Activated T-cell treated with anti-CD3 and anti-CD28 coated beads, Interleukin-2, amount 50 U/mL, for 72 hours (primary cell): ENCODE measurements around the gene RNU1-4. TPM values are rescaled to one million over a fixed set of nuclear protein-coding genes. Genes with fewer than 3 reads are reported as not detected.
"Not testable (repeated sequence)": the region's sequence is repeated elsewhere in the genome, so short reads cannot be mapped to it uniquely, and the experiment has no call there.

Experiments used
- ATAC-seq, 2 donors: fragments of 150-1000 bp; cut with Tn5 transposase; replicated peaks in 1 of 2; 2 replicates each; pipeline ENCODE4 v1.10.0; 2021; ENCODE audit warnings: moderate library complexity in 2 of 2, mild to moderate bottlenecking in 1 of 2
- DNase-seq, 2 donors: peaks; one replicate each; pipeline ENCODE4 v3.0.0; 2021 to 2022; ENCODE audit warnings: mixed read lengths in 1 of 2
- H3K27ac Mint-ChIP-seq: one replicate; pipeline ENCODE4 v1.8.0; 2022; ENCODE audit warnings: mild to moderate bottlenecking, moderate library complexity, mixed read lengths
- H3K27me3 Mint-ChIP-seq: one replicate; pipeline ENCODE4 v1.8.0; 2022; ENCODE audit warnings: low read depth, mixed read lengths
- H3K36me3 Mint-ChIP-seq, 2 donors: one replicate each; pipeline ENCODE4 v1.8.0; 2022; ENCODE audit warnings: mixed read lengths in 2 of 2, mild to moderate bottlenecking in 1 of 2; ENCODE audit not compliant: insufficient read depth in 2 of 2
- H3K4me1 Mint-ChIP-seq: one replicate; pipeline ENCODE4 v1.8.0; 2022; ENCODE audit warnings: low read depth, mixed read lengths
- H3K4me3 Mint-ChIP-seq, 2 donors: one replicate each; pipeline ENCODE4 v1.8.0; 2022; ENCODE audit warnings: mild to moderate bottlenecking in 2 of 2, mixed read lengths in 2 of 2, moderate library complexity in 2 of 2
- H3K9me3 Mint-ChIP-seq, 2 donors: one replicate each; pipeline ENCODE4 v1.8.0; 2022; ENCODE audit warnings: mixed read lengths in 2 of 2
- total RNA-seq, 2 donors: library from RNA; stranded (reverse); gene quantifications; one replicate each; pipeline ENCODE4 v1.2.3, GENCODE V29; 2022

Gene RNU1-4
- total RNA-seq, 2 donors from 2014 or later = 1,100 to 1,278 TPM

DNA sequence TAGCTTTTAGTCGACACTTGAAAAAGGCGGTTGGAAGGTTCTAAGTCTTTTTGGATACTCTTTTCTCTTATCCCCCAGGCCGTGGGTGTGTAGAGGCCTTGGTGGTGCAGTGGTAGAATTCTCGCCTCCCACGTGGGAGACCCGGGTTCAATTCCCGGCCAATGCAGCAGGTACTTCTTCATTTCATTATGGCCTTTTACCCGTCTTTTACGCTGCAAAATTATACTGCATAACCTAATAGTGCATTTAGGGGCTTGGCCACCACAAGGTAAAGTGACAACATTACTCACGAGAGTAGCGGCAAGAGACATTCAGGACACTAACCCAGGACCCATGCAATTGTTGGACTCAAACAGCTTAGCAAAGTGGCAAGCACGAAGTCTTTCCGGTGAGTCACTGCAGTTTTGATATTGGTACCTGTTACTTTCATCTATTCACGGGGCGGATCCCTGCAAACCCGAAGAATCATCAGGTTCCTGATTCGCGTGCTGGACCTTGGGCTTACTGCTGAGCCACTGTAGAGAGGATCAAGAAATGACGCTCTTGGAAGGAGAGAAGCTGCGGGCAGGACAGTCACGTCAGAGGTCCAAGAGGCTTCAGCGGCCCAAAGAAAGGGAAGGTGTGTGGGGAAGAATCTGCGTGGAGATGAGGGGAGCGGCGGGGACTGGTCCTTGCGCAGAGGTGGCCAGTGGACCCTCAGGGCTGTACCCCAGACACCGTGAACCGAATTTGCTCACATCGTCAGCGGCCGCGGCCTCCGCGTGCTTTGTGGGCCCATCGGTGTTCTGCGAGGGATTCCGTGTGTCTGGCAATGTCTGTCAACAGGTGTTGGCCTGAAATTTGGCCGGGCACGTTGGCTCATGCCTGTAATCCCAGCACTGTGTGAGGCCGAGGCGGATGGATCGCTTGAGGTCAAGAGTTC lies 12.9 kb upstream of the RNU1-4 start:
- no peak overlapping the region for H3K4me3 Mint-ChIP-seq
- H3K9me3 Mint-ChIP-seq = no peaks in the 10 kb centered on the region
- no peak overlapping the region for H3K27ac Mint-ChIP-seq
- peaks cover 9% of the 10 kb centered on the region for H3K27me3 Mint-ChIP-seq
- ATAC-seq (peak; percentile 89), DNase-seq (peak; percentile 87 to 90)
- H3K36me3 Mint-ChIP-seq = no peaks in the 10 kb centered on the region
- no peaks in the 10 kb centered on the region for H3K4me1 Mint-ChIP-seq

DNA sequence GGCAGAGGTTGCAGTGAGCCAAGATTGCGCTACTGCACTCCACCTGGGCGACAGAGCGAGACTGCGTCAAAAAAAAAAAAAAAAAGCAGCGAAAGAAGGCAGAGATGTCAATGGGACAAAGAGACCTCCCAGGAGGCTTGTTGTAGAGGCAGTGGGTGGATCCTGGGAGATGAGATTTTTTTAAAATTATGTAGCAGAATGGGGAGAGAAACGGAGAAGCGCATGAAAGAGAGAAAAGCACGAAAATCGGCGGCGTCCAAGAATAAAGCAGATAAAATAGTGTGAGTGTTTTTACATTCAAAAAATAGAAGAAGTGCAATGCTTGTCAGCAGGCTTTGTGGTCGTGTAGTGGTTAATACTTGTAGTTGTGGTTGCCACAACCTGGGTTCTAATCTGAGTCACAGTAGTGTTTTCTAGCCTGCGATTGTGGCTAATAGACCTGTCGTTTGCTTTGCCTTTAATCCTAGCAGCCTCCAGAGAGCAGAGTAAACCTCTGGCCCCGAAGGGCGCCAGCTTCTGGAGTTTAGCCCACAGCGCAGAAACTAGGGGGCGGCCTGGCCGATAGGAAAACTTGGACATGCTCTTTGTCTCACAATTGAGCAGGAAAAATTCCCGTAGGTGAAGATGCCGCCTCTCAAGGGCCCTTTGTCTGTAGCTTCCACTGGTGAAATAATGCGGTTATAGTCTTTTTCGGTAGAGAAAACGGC lies 11.9 kb upstream of the RNU1-4 start:
- H3K27me3 Mint-ChIP-seq, H3K4me1 Mint-ChIP-seq, H3K27ac Mint-ChIP-seq, H3K4me3 Mint-ChIP-seq, H3K36me3 Mint-ChIP-seq, H3K9me3 Mint-ChIP-seq: not testable (repeated sequence)
- ATAC-seq = peak; percentile 47 to 54
- DNase-seq = peak; percentile 38 to 41

DNA sequence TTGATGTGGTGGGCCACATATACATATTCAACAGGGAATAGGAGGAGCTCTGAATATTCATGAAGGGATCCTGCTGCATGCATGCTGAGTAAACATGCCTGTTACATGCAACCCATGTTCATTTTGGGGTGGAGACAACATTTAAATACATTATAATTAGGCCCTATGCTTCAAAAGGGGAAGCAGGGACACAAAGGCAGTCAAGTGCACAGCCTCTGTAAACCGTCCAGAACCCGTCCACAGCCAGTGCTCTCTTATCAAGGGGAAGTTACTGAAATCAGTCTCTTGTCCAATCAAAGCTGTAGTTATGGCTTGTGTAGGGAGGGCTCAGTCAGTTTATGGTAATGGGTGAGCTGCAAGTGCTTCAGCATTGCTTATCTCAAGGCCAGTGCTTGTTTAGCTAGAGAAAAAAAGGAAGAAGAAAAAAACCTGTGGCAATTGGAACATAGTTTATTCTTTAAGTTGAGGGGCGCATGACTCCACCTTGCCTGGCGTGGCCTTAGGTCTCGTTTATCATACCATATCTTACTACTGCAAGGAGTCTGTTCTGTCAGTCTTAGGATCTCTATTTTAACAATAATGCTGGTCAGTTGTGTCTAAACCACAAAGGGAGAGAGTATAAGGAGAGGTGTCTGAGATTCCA lies 7.9 kb upstream of the RNU1-4 start:
- not testable (repeated sequence) for H3K27me3 Mint-ChIP-seq, H3K9me3 Mint-ChIP-seq, DNase-seq, ATAC-seq, H3K4me1 Mint-ChIP-seq, H3K27ac Mint-ChIP-seq, H3K4me3 Mint-ChIP-seq, H3K36me3 Mint-ChIP-seq

DNA sequence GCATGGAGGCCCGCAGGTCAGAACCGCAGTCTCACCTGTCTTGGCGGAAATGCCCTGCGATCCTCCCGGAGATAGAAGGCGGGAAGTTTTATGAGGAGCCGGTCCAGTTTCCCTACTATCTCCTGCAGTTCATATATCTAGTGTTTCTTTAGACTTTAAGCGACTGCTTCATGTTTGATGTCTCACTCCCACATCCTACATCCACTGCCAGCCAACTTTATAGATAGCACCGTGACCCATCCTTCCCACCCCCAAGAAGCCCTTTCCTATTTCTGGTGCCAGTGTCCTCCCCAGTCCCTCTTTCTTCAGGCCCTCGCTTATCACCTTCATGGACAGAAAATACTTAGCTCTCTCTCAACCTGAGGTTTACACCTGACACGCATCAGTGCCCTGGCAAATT lies 914 bp downstream of the RNU1-4 start:
- not testable (repeated sequence) for H3K9me3 Mint-ChIP-seq, H3K27me3 Mint-ChIP-seq
- peak; percentile 29 to 33 for ATAC-seq

DNA sequence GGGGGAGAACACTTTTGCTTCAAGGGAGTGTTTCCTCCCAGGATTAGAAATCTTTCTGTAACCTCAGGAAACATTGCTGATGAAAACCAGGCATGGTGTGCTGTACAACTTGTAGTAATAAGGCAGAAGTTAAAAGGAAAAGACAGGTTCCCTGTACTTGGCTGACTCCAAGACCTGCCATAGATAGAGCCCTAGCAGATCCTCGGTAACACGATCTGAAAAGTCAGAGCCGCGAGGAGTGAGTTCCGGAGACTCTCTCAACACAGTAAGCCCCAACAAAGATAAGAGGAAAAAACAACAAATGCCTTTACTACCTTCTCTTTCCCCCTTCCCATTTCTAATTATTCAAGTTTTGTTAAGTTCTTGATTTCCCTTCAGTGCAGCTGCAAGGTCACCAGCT lies 7.3 kb downstream of the RNU1-4 start:
- not testable (repeated sequence) for H3K27me3 Mint-ChIP-seq, ATAC-seq, H3K27ac Mint-ChIP-seq, DNase-seq, H3K36me3 Mint-ChIP-seq, H3K9me3 Mint-ChIP-seq, H3K4me3 Mint-ChIP-seq, H3K4me1 Mint-ChIP-seq

More for the DNA sequence above, 914 bp downstream of the RNU1-4 start:
- DNase-seq, H3K36me3 Mint-ChIP-seq, H3K4me1 Mint-ChIP-seq, H3K4me3 Mint-ChIP-seq, H3K27ac Mint-ChIP-seq: not testable (repeated sequence)

DNA sequence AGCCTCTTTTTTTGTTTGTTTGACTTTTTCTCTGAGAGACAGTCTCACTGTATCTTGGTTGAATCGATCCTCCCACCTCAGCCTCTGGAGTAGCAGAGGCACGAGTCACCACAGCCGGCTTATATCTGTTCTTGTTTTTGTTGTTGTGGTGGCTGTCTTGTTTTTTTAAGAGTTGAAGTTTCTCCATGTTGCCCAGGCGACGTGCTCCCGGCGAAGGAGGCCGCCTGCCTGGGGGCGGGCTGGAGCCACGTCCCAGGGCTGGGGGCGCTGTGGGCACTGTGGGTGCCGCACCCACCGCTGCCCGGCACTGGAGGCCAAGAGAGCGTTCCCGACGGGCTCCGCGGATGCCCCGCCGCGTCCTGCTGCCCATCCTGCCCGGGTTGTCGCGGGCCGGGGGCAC lies 8.4 kb downstream of the RNU1-4 start:
- not testable (repeated sequence) for H3K9me3 Mint-ChIP-seq, DNase-seq, H3K4me1 Mint-ChIP-seq, ATAC-seq, H3K27me3 Mint-ChIP-seq, H3K4me3 Mint-ChIP-seq, H3K27ac Mint-ChIP-seq, H3K36me3 Mint-ChIP-seq

DNA sequence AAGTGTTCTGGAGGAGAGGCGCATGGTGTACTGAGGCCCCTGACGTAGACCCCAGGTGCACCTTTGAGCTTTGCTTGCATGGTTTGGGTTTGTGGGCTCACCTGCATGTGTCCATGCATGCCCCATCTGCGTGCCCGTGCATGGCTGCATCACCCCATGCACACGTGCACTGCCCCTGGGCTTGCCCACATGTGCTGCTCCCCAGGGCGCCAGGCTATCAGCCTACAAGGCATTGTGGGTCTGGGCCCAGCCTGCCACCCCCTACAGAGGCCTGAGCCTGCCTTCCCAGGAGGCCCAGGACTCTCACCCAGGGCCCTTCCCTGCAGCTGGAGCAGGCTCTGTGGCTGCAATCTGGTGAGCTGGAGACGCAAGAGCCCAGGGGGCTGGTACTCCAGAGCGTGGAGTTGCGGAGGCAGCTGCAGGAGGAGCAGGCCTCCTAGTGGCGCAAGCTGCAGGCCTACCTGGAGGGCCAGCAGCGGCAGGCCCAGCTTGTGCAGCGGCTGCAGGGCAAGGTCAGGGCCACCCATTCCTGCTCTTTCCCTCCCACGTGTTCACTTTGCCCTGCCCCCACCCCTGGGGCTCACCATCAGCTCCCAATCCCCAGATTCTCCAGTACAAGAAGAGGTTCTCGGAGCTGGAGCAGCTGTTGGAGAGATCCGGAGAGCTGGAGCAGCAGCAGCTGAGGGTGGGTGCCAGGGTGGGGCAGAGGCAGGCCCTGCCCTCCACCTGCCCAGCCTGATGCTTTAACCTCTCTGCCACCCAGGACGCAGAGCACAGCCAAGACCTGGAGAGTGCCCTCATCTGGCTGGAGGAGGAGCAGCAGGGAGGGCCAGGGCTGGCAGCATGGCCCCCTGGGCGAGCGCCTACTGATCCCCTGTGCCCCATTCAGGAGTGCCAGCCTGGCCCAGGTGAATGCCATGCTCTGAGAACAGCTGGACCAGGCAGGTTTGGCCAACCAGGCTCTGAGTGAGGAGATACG lies 9.9 kb downstream of the RNU1-4 start:
- H3K27ac Mint-ChIP-seq, DNase-seq: not testable (repeated sequence)

DNA sequence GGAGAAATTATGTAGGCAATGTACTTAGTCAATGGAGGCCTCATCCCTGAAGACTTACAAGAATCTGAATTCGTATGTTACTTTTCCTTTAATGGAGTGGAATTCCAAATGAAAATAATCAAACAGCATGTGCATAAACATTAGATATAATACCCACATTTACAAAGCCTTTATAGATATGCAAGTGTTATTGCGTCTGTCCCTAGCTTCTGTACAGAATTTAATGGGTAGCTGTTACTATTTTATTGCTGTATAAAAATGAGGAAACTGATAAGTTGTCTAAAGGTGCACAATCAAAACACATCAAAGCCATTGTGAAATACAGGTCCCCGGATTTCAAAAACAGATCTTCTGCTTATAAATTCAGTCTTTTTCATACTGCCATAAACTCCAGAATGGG lies 12.5 kb downstream of the RNU1-4 start:
- H3K27ac Mint-ChIP-seq, DNase-seq, H3K27me3 Mint-ChIP-seq, H3K4me3 Mint-ChIP-seq, H3K9me3 Mint-ChIP-seq, ATAC-seq, H3K36me3 Mint-ChIP-seq, H3K4me1 Mint-ChIP-seq: not testable (repeated sequence)

More for the DNA sequence above, 9.9 kb downstream of the RNU1-4 start:
- not testable (repeated sequence) for H3K4me1 Mint-ChIP-seq, H3K4me3 Mint-ChIP-seq, H3K36me3 Mint-ChIP-seq, H3K9me3 Mint-ChIP-seq, H3K27me3 Mint-ChIP-seq
- peak; percentile 82 to 87 for ATAC-seq

DNA sequence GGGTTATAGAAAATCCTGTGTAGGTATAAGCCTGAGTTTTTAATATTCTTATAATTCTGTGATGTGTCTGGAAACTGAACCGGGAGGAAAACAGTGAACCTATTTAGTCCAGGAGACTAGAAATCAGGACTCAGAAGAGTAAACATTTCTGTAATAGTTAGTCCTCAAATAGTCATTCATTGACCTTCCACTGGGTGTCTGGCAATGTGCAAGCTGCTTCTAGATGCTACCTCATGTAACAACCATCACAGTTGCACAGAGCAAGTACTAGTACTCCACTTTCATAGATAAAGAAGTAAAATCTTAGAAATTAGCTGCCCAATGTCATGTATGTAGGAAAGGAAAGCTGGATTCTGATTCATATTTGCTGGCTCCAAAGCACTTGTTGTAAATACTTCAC lies 15.1 kb downstream of the RNU1-4 start:
- ATAC-seq = not testable (repeated sequence)

DNA sequence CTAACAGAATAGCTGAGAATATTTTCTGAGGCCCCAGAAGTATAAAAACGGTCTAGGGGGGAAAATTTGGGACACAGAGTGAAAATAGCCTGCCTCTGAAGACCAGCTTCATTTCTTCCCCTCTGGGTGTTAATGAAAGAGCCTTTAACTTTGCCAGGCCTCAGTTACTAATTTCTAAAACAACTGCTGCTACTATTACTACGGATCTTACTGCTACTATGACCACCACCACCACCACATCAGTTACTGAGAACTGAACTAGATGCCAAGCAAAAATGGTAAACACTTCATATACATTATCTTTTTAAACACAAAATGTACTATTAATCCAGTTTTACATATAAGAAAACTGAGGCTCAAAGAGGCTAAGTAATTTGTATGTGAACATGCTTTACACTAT lies 15.6 kb downstream of the RNU1-4 start:
- H3K27me3 Mint-ChIP-seq, H3K4me1 Mint-ChIP-seq, H3K36me3 Mint-ChIP-seq, H3K27ac Mint-ChIP-seq, H3K9me3 Mint-ChIP-seq, H3K4me3 Mint-ChIP-seq, DNase-seq: not testable (repeated sequence)
- ATAC-seq = peak in 1 of 2 donors; percentile 61

More for the DNA sequence above, 15.1 kb downstream of the RNU1-4 start:
- not testable (repeated sequence) for H3K4me1 Mint-ChIP-seq, H3K4me3 Mint-ChIP-seq, DNase-seq, H3K9me3 Mint-ChIP-seq, H3K27me3 Mint-ChIP-seq, H3K27ac Mint-ChIP-seq, H3K36me3 Mint-ChIP-seq

DNA sequence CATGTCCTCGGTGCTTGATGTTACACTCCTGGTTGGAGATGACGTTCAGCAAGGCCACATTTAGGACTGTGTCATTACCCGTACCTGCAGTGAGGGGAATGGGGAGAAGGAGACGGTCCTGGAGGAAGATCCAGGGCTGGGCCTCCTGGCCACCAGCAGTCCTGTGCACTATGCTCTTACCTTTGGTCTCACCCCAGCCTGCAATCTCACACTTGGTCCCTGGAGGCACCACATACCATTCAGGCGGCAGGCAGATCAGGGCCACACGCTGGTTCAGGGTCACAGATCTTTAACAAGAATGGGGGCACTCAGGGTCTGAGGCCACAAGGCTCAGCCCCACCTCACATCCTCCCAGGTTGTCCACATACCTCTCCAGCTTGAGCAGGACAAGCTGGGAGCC lies 17.3 kb downstream of the RNU1-4 start:
- not testable (repeated sequence) for H3K36me3 Mint-ChIP-seq, H3K4me3 Mint-ChIP-seq, H3K27me3 Mint-ChIP-seq, H3K4me1 Mint-ChIP-seq, DNase-seq, H3K27ac Mint-ChIP-seq, H3K9me3 Mint-ChIP-seq
- ATAC-seq = peak in 1 of 2 donors; percentile 32

DNA sequence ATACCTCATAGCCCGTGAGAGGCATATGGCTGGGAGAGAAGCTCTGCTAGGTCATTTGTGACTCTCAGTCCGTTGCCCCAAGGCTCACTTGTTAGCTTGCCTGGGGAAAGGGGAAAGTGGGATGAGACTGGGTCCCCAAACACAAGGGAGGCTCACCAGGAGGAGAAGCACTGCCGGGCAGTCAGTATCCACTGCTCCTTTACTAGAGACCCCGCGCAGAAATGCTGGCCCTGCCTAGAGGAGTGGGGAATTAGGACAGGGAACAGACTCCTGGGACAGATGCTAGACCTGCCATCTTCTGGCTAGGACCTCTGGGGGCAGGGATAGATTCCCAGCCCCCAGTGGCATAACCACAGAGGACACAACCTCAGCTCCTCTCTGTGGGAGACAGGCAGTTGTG lies 17.7 kb downstream of the RNU1-4 start:
- not testable (repeated sequence) for H3K4me3 Mint-ChIP-seq, H3K27ac Mint-ChIP-seq, H3K4me1 Mint-ChIP-seq, DNase-seq, H3K27me3 Mint-ChIP-seq, H3K9me3 Mint-ChIP-seq, H3K36me3 Mint-ChIP-seq, ATAC-seq
